Activated CD4-positive, alpha-beta T cell treated with anti-CD3 and anti-CD28 coated beads for 24 hours (primary cell): ENCODE measurements around the gene INPPL1.

Source experiments
- DNase-seq, 2 donors: peaks; one replicate each; pipeline ENCODE4 v3.0.0-alpha.2; 2020; ENCODE audit warnings: low read depth in 2 of 2

The INPPL1 gene

GRCh38 chr11:72218251-72218745 is 6.3 kb upstream of the INPPL1 start:
- DNase-seq: no peak

GRCh38 chr11:72220696-72221363 is 3.7 kb upstream of the INPPL1 start:
- no peak for DNase-seq

- no peak for DNase-seq
These were observed 3.0 kb upstream of the INPPL1 start for GRCh38 chr11:72221386-72222075.

- no peak for DNase-seq
These were observed 2.3 kb upstream of the INPPL1 start for GRCh38 chr11:72222106-72222891.

GRCh38 chr11:72222907-72223614 is 1.5 kb upstream of the INPPL1 start:
- peak; percentile 91 to 92 for DNase-seq

GRCh38 chr11:72223615-72224563 is 678 bp upstream of the INPPL1 start:
- peak in 1 of 2 donors; percentile 50 for DNase-seq

GRCh38 chr11:72225411-72225951 is 914 bp downstream of the INPPL1 start:
- no peak for DNase-seq

- DNase-seq: no peak
These were observed 2.1 kb downstream of the INPPL1 start for GRCh38 chr11:72226701-72227100.

- DNase-seq: no peak
These were observed 3.0 kb downstream of the INPPL1 start for GRCh38 chr11:72227316-72228228.

GRCh38 chr11:72228229-72228843 is 3.8 kb downstream of the INPPL1 start:
- DNase-seq: no peak

GRCh38 chr11:72228844-72229231 is 4.3 kb downstream of the INPPL1 start:
- DNase-seq: no peak

- no peak for DNase-seq
These were observed 4.9 kb downstream of the INPPL1 start for GRCh38 chr11:72229336-72229924.

GRCh38 chr11:72229925-72230763 is 5.6 kb downstream of the INPPL1 start:
- DNase-seq: no peak

GRCh38 chr11:72230764-72231365 is 6.3 kb downstream of the INPPL1 start:
- DNase-seq: no peak

- DNase-seq: no peak
These were observed 7.1 kb downstream of the INPPL1 start for GRCh38 chr11:72231396-72232259.
